Measurements from ENCODE around the gene TSPAN10.
"Not testable (repeated sequence)": the region's sequence is repeated elsewhere in the genome, so short reads cannot be mapped to it uniquely, and the experiment has no call there.

Gene TSPAN10

DNA sequence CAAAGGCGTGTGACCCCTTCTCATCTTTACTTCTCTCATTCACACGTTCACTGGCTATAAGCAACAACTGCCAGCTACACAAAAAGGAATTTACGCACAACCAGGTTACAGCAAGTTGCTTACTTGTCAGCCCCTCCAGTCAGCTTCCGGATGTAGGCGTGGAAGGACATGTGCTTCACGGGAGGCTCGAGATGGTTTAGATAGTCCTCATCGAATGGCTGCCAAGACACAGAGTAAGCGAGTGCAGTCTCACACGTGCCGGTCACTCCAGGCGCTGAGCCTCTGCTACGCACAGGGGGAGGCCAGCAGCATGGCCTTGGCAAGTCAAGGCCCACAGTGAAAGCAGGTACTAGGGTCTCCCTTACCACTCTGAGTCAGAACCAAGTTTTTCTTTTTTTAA is 28.4 kb upstream of the TSPAN10 start:
- DNase-seq (ENCODE audit: extremely low read depth, insufficient read length), result no peak
- H3K36me3 ChIP-seq (ENCODE audit: control insufficient read depth, insufficient read depth, low read length), result peaks cover 34% of the 10 kb centered on the region
- TF ChIP-seq, protein P1, sequence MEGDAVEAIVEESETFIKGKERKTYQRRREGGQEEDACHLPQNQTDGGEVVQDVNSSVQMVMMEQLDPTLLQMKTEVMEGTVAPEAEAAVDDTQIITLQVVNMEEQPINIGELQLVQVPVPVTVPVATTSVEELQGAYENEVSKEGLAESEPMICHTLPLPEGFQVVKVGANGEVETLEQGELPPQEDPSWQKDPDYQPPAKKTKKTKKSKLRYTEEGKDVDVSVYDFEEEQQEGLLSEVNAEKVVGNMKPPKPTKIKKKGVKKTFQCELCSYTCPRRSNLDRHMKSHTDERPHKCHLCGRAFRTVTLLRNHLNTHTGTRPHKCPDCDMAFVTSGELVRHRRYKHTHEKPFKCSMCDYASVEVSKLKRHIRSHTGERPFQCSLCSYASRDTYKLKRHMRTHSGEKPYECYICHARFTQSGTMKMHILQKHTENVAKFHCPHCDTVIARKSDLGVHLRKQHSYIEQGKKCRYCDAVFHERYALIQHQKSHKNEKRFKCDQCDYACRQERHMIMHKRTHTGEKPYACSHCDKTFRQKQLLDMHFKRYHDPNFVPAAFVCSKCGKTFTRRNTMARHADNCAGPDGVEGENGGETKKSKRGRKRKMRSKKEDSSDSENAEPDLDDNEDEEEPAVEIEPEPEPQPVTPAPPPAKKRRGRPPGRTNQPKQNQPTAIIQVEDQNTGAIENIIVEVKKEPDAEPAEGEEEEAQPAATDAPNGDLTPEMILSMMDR (IDR thresholded peaks at IDR 0.05; ENCODE audit: insufficient read depth, low read length, poor library complexity, severe bottlenecking), result no peak
- no peaks in the 10 kb centered on the region for H3K27me3 ChIP-seq (replicated peaks; ENCODE audit: control insufficient read depth, insufficient read depth, low read length)
- H3K4me3 ChIP-seq (replicated peaks; ENCODE audit: low read depth, low read length), result no peak overlapping the region

- TF ChIP-seq, protein P1 (IDR thresholded peaks at IDR 0.05; ENCODE audit: insufficient read depth, low read length, poor library complexity, severe bottlenecking), result no peak
- Histone ChIP-seq H3K4me3 (replicated peaks; ENCODE audit: low read depth, low read length) (no peak overlapping the region), H3K36me3 (ENCODE audit: control insufficient read depth, insufficient read depth, low read length) (peaks cover 30% of the 10 kb centered on the region), H3K27me3 (replicated peaks; ENCODE audit: control insufficient read depth, insufficient read depth, low read length) (no peaks in the 10 kb centered on the region)
- DNase-seq (ENCODE audit: extremely low read depth, insufficient read length), result no peak
Measured at GRCh38 chr17:81609541-81610311, 27.3 kb upstream of the TSPAN10 start.

DNA sequence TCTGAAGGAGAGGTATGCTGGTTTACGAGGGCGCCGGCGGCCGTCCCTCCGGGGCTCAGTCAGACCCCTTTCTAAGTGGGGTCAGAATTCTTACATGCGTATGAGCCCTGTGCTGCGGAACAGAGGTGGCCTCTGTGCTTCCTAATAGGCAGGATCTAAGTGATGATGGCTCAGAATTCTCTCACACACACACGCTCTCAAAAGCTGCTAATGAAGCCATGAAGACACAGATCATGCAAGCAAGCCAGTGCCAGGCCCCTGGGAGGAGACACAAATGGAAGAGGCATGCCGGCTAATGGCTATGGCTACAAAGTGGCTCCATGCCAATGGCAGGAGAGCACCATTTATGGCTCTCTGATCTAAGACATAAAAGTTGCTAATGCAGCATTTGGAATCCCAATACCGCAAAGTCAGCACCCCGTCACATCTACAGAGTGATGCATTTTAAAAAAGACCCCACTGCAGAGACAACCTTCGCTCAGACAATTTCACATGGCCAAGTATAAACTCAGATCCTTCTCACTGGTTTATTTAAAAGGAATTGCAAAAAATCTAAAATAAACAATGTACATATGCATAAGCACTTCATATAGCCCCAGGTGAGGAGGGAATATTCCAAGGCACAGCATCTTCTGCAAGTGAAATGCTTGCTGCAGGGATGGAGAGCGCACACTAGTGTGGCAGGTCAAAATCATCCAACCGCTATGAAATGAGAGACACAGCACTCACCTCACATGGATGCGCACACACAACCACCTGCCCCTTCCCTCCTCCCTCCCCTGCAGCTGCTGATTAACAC is 24.6 kb upstream of the TSPAN10 start:
- no peak overlapping the region for H3K4me3 ChIP-seq (replicated peaks; ENCODE audit: low read depth, low read length)
- TF ChIP-seq, protein P1 (IDR thresholded peaks at IDR 0.05; ENCODE audit: insufficient read depth, low read length, poor library complexity, severe bottlenecking), result no peak
- no peak for DNase-seq (ENCODE audit: extremely low read depth, insufficient read length)
- peaks cover 27% of the 10 kb centered on the region for H3K36me3 ChIP-seq (ENCODE audit: control insufficient read depth, insufficient read depth, low read length)
- H3K27me3 ChIP-seq (replicated peaks; ENCODE audit: control insufficient read depth, insufficient read depth, low read length), result no peaks in the 10 kb centered on the region

DNA sequence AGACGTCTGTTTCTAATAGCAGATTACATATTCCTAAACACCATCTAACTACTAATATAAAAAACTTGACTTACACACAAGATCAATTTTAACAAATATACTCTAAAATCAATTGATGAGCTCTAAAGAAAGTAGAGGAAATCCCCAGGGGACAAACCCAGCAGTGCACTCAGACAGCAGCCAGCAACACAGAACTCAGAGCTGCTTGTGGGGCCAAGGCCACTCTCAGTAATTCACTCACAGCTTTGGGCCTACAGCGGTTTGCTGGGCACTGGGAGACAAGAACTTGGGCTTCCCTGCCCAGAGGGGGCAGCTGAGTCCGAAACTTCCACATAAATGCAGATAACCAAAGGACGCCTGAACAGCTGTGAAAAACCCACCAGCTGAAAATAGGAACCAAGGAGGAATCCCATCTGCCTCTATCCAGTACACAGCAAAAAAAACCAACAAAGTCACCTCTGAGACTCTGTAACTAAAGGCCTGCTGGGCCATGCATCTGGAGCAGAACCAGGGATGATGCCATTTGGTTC is 21.5 kb upstream of the TSPAN10 start:
- Histone ChIP-seq H3K36me3 (ENCODE audit: control insufficient read depth, insufficient read depth, low read length) (peaks cover 11% of the 10 kb centered on the region), H3K4me3 (replicated peaks; ENCODE audit: low read depth, low read length) (no peak overlapping the region), H3K27me3 (replicated peaks; ENCODE audit: control insufficient read depth, insufficient read depth, low read length) (no peaks in the 10 kb centered on the region)
- TF ChIP-seq, protein P1 (IDR thresholded peaks at IDR 0.05; ENCODE audit: insufficient read depth, low read length, poor library complexity, severe bottlenecking), result no peak
- no peak for DNase-seq (ENCODE audit: extremely low read depth, insufficient read length)

- Histone ChIP-seq H3K4me3 (replicated peaks; ENCODE audit: low read depth, low read length) (no peak overlapping the region), H3K36me3 (ENCODE audit: control insufficient read depth, insufficient read depth, low read length) (peaks cover 18% of the 10 kb centered on the region), H3K27me3 (replicated peaks; ENCODE audit: control insufficient read depth, insufficient read depth, low read length) (no peaks in the 10 kb centered on the region)
- TF ChIP-seq, protein P1 (IDR thresholded peaks at IDR 0.05; ENCODE audit: insufficient read depth, low read length, poor library complexity, severe bottlenecking), result no peak
- DNase-seq (ENCODE audit: extremely low read depth, insufficient read length), result no peak
Measured at GRCh38 chr17:81616877-81617276, 20.1 kb upstream of the TSPAN10 start.

GRCh38 chr17:81618307-81618706 is 18.7 kb upstream of the TSPAN10 start:
- DNase-seq (ENCODE audit: extremely low read depth, insufficient read length); H3K4me3 ChIP-seq (replicated peaks; ENCODE audit: low read depth, low read length); H3K27me3 ChIP-seq (replicated peaks; ENCODE audit: control insufficient read depth, insufficient read depth, low read length): not testable (repeated sequence)
- peaks cover 13% of the 10 kb centered on the region for H3K36me3 ChIP-seq (ENCODE audit: control insufficient read depth, insufficient read depth, low read length)
